Activated CD8-positive, alpha-beta memory T cell treated with anti-CD3 and anti-CD28 coated beads for 1 hour (primary cell): ENCODE results near the gene ANXA9.

Experiments
- DNase-seq, 2 donors: peaks; one replicate each; pipeline ENCODE4 v3.0.0-alpha.2; 2020; ENCODE audit warnings: low read depth in 1 of 2; ENCODE audit errors: extremely low read depth in 1 of 2

The ANXA9 gene

GRCh38 chr1:150981805-150982712 lies at the start of gene ANXA9:
Gene ANXA9, plus strand, starts transcription at chr1:150982292. Its CDS starts 814 bp downstream, at chr1:150983106.
- no peak for DNase-seq

- DNase-seq, result no peak
These were observed 37.2 kb upstream of the ANXA9 start for GRCh38 chr1:150944856-150945255.

- no peak for DNase-seq
These were observed 27.4 kb upstream of the ANXA9 start for GRCh38 chr1:150954708-150955107.

- no peak for DNase-seq
These were observed 26.8 kb upstream of the ANXA9 start for GRCh38 chr1:150955280-150955679.

- DNase-seq, result no peak
These were observed 24.4 kb upstream of the ANXA9 start for GRCh38 chr1:150957666-150958065.

- no peak for DNase-seq
These were observed 21.4 kb upstream of the ANXA9 start for GRCh38 chr1:150960646-150961045.

GRCh38 chr1:150961756-150962155 lies 20.3 kb upstream of the ANXA9 start:
- DNase-seq, result no peak

GRCh38 chr1:150963321-150964163 lies 18.6 kb upstream of the ANXA9 start:
- DNase-seq, result no peak

GRCh38 chr1:150964164-150964489 lies 18.0 kb upstream of the ANXA9 start:
- DNase-seq, result no peak

GRCh38 chr1:150965605-150966004 lies 16.5 kb upstream of the ANXA9 start:
- no peak for DNase-seq

GRCh38 chr1:150966011-150966410 lies 16.1 kb upstream of the ANXA9 start:
- no peak for DNase-seq

GRCh38 chr1:150967936-150968335 lies 14.2 kb upstream of the ANXA9 start:
- no peak for DNase-seq

- DNase-seq, result no peak
These were observed 13.6 kb upstream of the ANXA9 start for GRCh38 chr1:150968491-150968890.

- no peak for DNase-seq
These were observed 12.5 kb upstream of the ANXA9 start for GRCh38 chr1:150969626-150970025.

- no peak for DNase-seq
These were observed 11.1 kb upstream of the ANXA9 start for GRCh38 chr1:150970808-150971582.

GRCh38 chr1:150971583-150972416 lies 10.3 kb upstream of the ANXA9 start:
- no peak for DNase-seq

GRCh38 chr1:150972417-150972940 lies 9.6 kb upstream of the ANXA9 start:
- DNase-seq, result no peak

GRCh38 chr1:150973258-150973835 lies 8.7 kb upstream of the ANXA9 start:
- DNase-seq, result no peak

- peak in 1 of 2 donors; percentile 17 for DNase-seq
These were observed 8.1 kb upstream of the ANXA9 start for GRCh38 chr1:150973836-150974579.
